ENCODE data around the gene PELI1. TPM values are rescaled to one million over a fixed set of nuclear protein-coding genes. Genes with fewer than 3 reads are reported as not detected.

PELI1 gene
- total and polyA plus RNA-seq, 2 of the 8 experiments (the other 6 are each of a cell fraction or from before 2014, with no cell fraction given) = 21.8 to 57.1 TPM

DNA sequence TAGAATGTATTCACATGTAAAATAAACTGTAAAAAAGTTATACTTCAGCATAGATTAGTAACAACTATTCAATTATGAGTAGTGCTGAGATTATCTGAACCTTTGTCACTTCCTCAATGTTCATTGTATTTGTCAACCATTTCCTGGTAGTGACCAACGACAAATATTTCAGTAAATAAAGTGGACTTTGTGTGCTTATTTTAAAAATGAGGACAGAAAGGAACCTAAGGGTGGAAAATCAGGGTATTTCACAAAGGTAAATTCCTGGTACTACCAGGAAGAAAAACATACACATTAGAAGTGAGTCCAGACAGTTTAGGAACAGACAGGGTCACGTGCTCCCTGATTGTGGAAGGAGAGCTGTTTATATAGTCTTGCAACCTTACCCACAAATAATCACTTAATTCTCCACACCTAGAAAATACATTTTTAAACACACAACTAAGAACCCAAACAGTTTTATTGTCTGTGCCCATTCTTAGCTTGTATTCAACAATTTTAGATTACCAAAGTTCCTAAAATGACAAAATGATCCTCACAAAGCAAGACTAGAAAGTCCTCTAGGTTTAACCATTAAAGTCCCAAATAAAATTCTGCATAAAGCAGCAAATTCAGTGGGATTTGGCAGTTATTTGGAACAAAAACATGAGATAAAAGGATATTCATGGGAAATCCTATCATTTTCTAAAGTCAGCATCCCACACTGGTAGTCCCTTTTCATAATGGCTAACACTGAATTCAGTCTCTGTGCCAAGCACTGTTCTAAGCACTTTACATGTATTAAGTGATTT is 28.2 kb downstream of the PELI1 start:
- Histone ChIP-seq H3K27ac (ENCODE audit: low read depth, low read length) (no peak overlapping the region), H3K9ac (replicated peaks in 1 of 4; ENCODE audit: extremely low read depth in 1 of 4, low read depth in 3 of 4, low read length in 3 of 4) (no peak overlapping the region), H2BK20ac (ENCODE audit: low read length) (no peak overlapping the region)
- no peak for TF ChIP-seq TCF12 (IDR thresholded peaks at IDR 0.05; ENCODE audit: low read depth, low read length)
- TF ChIP-seq KDM4A (IDR thresholded peaks at IDR 0.05; ENCODE audit: low read depth, low read length, severe bottlenecking) = no peak
- TF ChIP-seq GABPA (IDR thresholded peaks at IDR 0.05; ENCODE audit: borderline replicate concordance, insufficient read depth, low read length) = no peak
- TF ChIP-seq SP2 (IDR thresholded peaks at IDR 0.05; ENCODE audit: low read length) = no peak
- TF ChIP-seq, protein P1, sequence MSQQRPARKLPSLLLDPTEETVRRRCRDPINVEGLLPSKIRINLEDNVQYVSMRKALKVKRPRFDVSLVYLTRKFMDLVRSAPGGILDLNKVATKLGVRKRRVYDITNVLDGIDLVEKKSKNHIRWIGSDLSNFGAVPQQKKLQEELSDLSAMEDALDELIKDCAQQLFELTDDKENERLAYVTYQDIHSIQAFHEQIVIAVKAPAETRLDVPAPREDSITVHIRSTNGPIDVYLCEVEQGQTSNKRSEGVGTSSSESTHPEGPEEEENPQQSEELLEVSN (IDR thresholded peaks at IDR 0.05) = no peak
- TF ChIP-seq CREB1 (IDR thresholded peaks at IDR 0.05) = no peak
- no peak for TF ChIP-seq EP300 (IDR thresholded peaks at IDR 0.05; ENCODE audit: borderline replicate concordance in 1 of 2, low read depth in 2 of 2, low read length in 2 of 2)
- TF ChIP-seq TEAD4 (IDR thresholded peaks at IDR 0.05; ENCODE audit: low read depth, low read length) = no peak
- TF ChIP-seq BACH1 (IDR thresholded peaks at IDR 0.05; ENCODE audit: low read length) = no peak
- no peak for TF ChIP-seq SP4 (IDR thresholded peaks at IDR 0.05; ENCODE audit: low read length)
- no peak for TF ChIP-seq CHD2 (IDR thresholded peaks at IDR 0.05; ENCODE audit: low read length)

More for the DNA sequence above, 28.2 kb downstream of the PELI1 start:
- ChIA-PET CTCF (ENCODE audit: partially characterized antibody) (interaction anchor here (1.0 kb wide), 1 partner anchor 10 kb away, joined by 3 read pairs; no protein-coding TSS in a partner anchor), POLR2A (ENCODE audit: partially characterized antibody) (interaction anchor here (0.5 to 1.2 kb wide), 3 partner anchors 14 to 43 kb away, joined by 3 to 4 read pairs (median 3); no protein-coding TSS in a partner anchor)
- H3K4ac ChIP-seq (replicated peaks; ENCODE audit: insufficient read length, low read depth, low read length) = no peak overlapping the region
- no peak overlapping the region for H3K56ac ChIP-seq (replicated peaks; ENCODE audit: insufficient read length, low read depth, low read length)
- no peaks in the 10 kb centered on the region for H3K36me3 ChIP-seq (ENCODE audit: control insufficient read depth in 2 of 4, insufficient read depth in 4 of 4, low read length in 3 of 4)
- no peaks in the 10 kb centered on the region for H3K23me2 ChIP-seq (ENCODE audit: low read depth, low read length)
- H2AK5ac ChIP-seq (ENCODE audit: low read depth, low read length) = no peak overlapping the region
- no peak overlapping the region for H4K5ac ChIP-seq (ENCODE audit: insufficient read length, low read depth, low read length)
- no peak overlapping the region for H3K18ac ChIP-seq (ENCODE audit: extremely low read depth, low read length)
- peaks cover 7 to 9% of the 10 kb centered on the region in 2 experiments for H4K20me1 ChIP-seq (replicated peaks in 1 of 2; ENCODE audit: control insufficient read depth in 1 of 2, insufficient read depth in 2 of 2, low read length in 2 of 2)
- H4K91ac ChIP-seq (replicated peaks; ENCODE audit: insufficient read length, low read length) = no peak overlapping the region
- no peak overlapping the region for H3K4me3 ChIP-seq (ENCODE audit: extremely low read depth in 1 of 4, insufficient read depth in 2 of 4, low read depth in 3 of 4, low read length in 4 of 4)
- H3K79me1 ChIP-seq (ENCODE audit: low read depth, low read length) = peaks cover 3% of the 10 kb centered on the region; the same call in 1 of the 2 replicates
- no peak overlapping the region for H3K14ac ChIP-seq (ENCODE audit: insufficient read length)
- no peaks in the 10 kb centered on the region for H3K9me3 ChIP-seq (ENCODE audit: insufficient read depth in 2 of 2, low read depth in 1 of 2, low read length in 1 of 2)
- H3K4me1 ChIP-seq (replicated peaks in 1 of 4; ENCODE audit: control insufficient read depth in 3 of 4, insufficient read depth in 4 of 4, low read length in 3 of 4) = peaks cover 0 to 9% (median 5%) of the 10 kb centered on the region in 4 experiments; a peak in 4 of 7 replicates
- H2BK120ac ChIP-seq (replicated peaks; ENCODE audit: low read depth, low read length) = no peak overlapping the region
- H3K27me3 ChIP-seq (replicated peaks in 1 of 4; ENCODE audit: control insufficient read depth in 3 of 4, extremely low read depth in 1 of 4, insufficient read depth in 3 of 4, low read length in 3 of 4) = no peaks in the 10 kb centered on the region
- no peak overlapping the region for H2AFZ ChIP-seq (ENCODE audit: low read length)
- no peak overlapping the region for H4K8ac ChIP-seq (ENCODE audit: extremely low read depth, insufficient read depth, low read length)
- DNase-seq (ENCODE audit: low read depth in 1 of 2, low spot score in 2 of 2) = no peak
- H3K23ac ChIP-seq (ENCODE audit: insufficient read length) = no peak overlapping the region
- WGBS, 2 experiments (ENCODE audit: extremely low coverage in 1 of 2, insufficient coverage in 1 of 2, insufficient read length in 1 of 2, insufficient replicate concordance in 2 of 2, low coverage in 1 of 2, low lambda C conversion rate in 2 of 2, missing lambda C conversion rate in 1 of 2) = 97% methylated on average over 2 of the region's 2 CpGs; no CpG with 5 or more reads in 1 of the 2 experiments
- no peak overlapping the region for H2BK15ac ChIP-seq (ENCODE audit: low read length)
- H2BK5ac ChIP-seq (ENCODE audit: low read depth, low read length) = no peak overlapping the region
- no peak overlapping the region for H2BK12ac ChIP-seq (ENCODE audit: low read depth, low read length)
- FAIRE-seq = no peak
- H3K4me2 ChIP-seq (ENCODE audit: insufficient read depth in 1 of 2, low read depth in 2 of 2, low read length in 2 of 2) = no peak overlapping the region
- H3K79me2 ChIP-seq (ENCODE audit: control insufficient read depth in 1 of 2, insufficient read depth in 2 of 2, low read length in 2 of 2) = peaks cover 0 to 98% of the 10 kb centered on the region in 2 experiments; a peak in 3 of 4 replicates
